ENCODE results near the gene GALC. TPM values are rescaled to one million over a fixed set of nuclear protein-coding genes. Genes with fewer than 3 reads are reported as not detected.

Gene GALC
- total RNA-seq, 2 experiments from 2014 or later, result 15.6 to 17.0 TPM

DNA sequence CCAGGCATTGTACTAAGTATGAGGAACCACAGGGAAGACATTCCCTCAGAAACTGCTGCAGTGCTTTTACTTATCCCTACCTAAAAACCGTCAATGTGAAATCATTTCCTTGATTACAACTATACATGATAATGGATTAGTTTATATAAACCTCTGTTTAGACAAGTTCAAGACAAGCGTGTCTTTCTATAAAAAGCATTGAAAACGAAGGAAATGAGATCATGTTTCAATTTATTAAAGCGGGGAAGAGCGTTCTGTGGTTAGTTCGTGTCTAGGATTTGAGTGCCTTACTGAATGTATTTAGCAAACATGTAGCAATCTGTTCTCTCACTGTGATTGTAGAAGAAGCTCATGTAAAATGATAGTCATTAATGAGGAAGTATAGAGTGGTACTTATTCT is 37.5 kb downstream of the GALC start:
- Mint-ChIP-seq H3K9me3 (ENCODE audit: insufficient read depth) (no peaks in the 10 kb centered on the region), H3K4me3 (no peak overlapping the region), H3K4me1 (ENCODE audit: low read depth) (peaks cover 62% of the 10 kb centered on the region), H3K27ac (no peak overlapping the region), H3K27me3 (ENCODE audit: low read depth) (no peaks in the 10 kb centered on the region), H3K36me3 (ENCODE audit: low read depth) (peaks cover 59% of the 10 kb centered on the region)
- POLR2A ChIA-PET, result no interaction called here
- ATAC-seq, result no peak
- CTCF ChIA-PET, result interaction anchor here (0.8 to 2.1 kb wide), 4 partner anchors 9 to 38 kb away, joined by 3 to 7 read pairs (median 6); partner anchors contain the start of gene GALC
- DNase-seq, result no peak

DNA sequence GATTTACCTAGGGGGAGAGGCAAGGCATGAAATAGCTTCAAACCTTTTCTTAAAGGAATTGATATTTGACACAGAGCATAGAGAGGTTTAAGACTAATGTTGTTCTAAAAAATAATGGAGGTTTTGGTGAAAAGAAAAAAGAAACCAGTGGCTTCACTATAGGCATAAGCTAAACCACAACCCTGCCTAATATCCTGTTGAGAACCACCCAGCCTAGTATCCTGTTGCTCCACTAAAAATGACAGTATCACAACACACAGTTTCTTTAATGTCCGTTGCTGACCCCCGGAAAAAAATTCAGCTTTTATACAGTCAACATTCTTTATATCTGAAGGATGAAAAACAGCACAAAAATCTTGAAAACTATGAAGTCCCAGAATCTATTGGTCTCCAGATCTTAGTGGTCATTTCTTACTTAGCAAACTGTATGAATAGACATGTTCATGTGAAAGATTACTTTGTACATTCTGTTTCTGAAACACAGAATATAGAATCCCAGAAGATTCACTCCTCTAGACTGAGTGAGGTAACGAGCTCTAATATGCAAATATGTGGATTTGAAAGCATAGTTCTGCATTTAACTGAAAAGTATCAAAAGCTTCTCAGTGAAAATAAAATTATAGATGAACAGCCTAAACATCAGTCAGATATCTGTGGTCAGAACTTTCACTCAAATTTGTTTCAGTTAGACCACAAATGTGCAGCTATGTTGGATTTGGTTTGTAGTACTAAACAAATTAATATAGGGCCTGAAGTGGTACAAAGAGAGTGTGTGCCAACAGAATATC is 40.5 kb downstream of the GALC start:
- H3K4me3 Mint-ChIP-seq, result peak overlapping the region; percentile 75
- H3K4me1 Mint-ChIP-seq (ENCODE audit: low read depth), result peaks cover 52% of the 10 kb centered on the region

DNA sequence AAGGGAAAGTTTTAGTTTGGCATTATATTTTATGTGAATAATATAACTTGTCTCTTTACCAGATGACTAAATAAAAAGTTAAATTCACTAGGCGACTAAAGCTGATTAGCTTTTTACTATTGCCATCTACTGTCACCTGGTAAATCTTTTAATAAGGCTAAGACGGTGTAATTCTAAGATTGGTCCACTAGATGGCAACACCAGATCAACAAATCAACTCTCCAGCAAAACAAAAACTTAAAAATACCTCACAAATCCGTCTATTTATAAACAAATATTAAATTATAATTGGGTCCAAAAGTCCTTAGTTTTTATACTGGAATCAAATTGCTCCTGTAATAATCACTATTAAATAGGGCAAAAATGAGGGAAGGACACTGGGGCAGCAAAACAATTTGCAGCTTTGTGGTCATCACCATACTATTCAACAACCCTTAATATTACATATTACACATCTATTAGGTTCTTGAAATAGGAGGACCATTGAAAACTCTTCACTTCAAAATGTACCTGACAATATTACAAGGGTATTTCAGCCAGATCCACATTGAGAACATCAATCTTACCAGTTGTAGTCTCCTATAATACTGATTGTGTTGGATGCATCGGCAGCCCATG is 47.9 kb downstream of the GALC start:
- Mint-ChIP-seq H3K36me3 (ENCODE audit: low read depth) (peaks cover 37% of the 10 kb centered on the region), H3K4me1 (ENCODE audit: low read depth) (peaks cover 9% of the 10 kb centered on the region), H3K4me3 (no peak overlapping the region), H3K9me3 (ENCODE audit: insufficient read depth) (no peaks in the 10 kb centered on the region), H3K27ac (no peak overlapping the region), H3K27me3 (ENCODE audit: low read depth) (no peaks in the 10 kb centered on the region)
- ChIA-PET CTCF (interaction anchor here (0.6 to 5.8 kb wide), 40 partner anchors 9 to 722 kb away, joined by 3 to 71 read pairs (median 5); partner anchors contain the start of gene GALC), POLR2A (interaction anchor here (1.2 to 1.5 kb wide), 4 partner anchors 46 to 224 kb away, joined by 3 to 6 read pairs (median 3); no protein-coding TSS in a partner anchor)
- ATAC-seq (no peak), DNase-seq (peak; percentile 26)

More for the DNA sequence above, 40.5 kb downstream of the GALC start:
- ChIA-PET POLR2A (interaction anchor here (0.7 to 2.6 kb wide), 6 partner anchors 39 to 839 kb away, joined by 3 to 25 read pairs (median 6); partner anchors contain the start of genes GALC and GPR65), CTCF (interaction anchor here (0.7 to 3.2 kb wide), 15 partner anchors 11 to 237 kb away, joined by 3 to 17 read pairs (median 6); partner anchors contain the start of gene GALC)
- Mint-ChIP-seq H3K27ac (peak overlapping the region; percentile 94), H3K27me3 (ENCODE audit: low read depth) (no peaks in the 10 kb centered on the region), H3K36me3 (ENCODE audit: low read depth) (peaks cover 48% of the 10 kb centered on the region), H3K9me3 (ENCODE audit: insufficient read depth) (no peaks in the 10 kb centered on the region)
- ATAC-seq, result peak; percentile 88
- peak; percentile 45 for DNase-seq

DNA sequence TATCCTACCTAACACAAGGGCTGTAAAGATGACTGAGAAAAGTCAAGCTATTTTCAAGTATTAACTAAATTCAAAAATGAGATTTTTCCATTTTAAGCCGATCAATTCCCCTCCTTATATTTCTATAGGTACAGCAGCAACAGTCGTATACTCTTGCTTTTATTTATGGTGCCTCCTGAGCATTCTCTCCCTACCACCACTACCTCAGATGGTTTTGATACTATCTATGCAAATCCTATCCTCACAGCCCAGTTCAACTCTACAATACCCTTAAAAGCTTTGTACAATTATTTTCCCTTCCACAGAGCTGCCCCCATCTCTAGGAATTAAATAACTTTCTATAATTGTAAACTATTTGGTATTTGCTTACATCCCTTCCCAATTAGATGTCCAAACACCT is 52.1 kb downstream of the GALC start:
- ATAC-seq, result no peak
- CTCF ChIA-PET, result interaction anchor here (2.3 kb wide), 1 partner anchor 228 kb away, joined by 7 read pairs; no protein-coding TSS in a partner anchor
- Mint-ChIP-seq H3K36me3 (ENCODE audit: low read depth) (peaks cover 21% of the 10 kb centered on the region), H3K9me3 (ENCODE audit: insufficient read depth) (no peaks in the 10 kb centered on the region), H3K4me1 (ENCODE audit: low read depth) (peaks cover 6% of the 10 kb centered on the region), H3K27ac (no peak overlapping the region), H3K4me3 (no peak overlapping the region), H3K27me3 (ENCODE audit: low read depth) (no peaks in the 10 kb centered on the region)
- no peak for DNase-seq
- POLR2A ChIA-PET, result no interaction called here

DNA sequence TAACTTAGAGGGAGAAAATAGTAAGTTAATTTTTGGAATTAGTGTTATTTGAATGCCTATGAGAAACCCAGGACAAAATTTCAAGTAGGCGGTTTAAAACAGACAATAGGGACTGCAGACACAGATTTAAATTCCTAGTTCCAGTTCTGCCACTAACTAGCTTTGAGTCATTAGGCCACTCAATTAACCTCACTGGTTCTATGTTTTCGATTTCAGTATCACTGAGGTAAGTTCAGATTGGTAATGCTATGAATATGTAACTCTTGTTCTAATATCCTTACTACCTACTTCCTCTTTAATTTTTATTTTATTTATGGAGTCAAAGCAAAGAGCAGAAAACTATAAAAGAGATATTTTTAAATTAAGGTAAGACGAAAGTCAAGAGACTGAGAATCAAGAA is 52.6 kb downstream of the GALC start:
- CTCF ChIA-PET, result interaction anchor here (2.3 kb wide), 1 partner anchor 228 kb away, joined by 7 read pairs; no protein-coding TSS in a partner anchor
- POLR2A ChIA-PET, result no interaction called here
- H3K9me3 Mint-ChIP-seq (ENCODE audit: insufficient read depth), result no peaks in the 10 kb centered on the region
- ATAC-seq, result no peak
- H3K4me1 Mint-ChIP-seq (ENCODE audit: low read depth), result peaks cover 6% of the 10 kb centered on the region
- no peak overlapping the region for H3K27ac Mint-ChIP-seq
- no peak for DNase-seq
- no peaks in the 10 kb centered on the region for H3K27me3 Mint-ChIP-seq (ENCODE audit: low read depth)
- peaks cover 21% of the 10 kb centered on the region for H3K36me3 Mint-ChIP-seq (ENCODE audit: low read depth)
- H3K4me3 Mint-ChIP-seq, result no peak overlapping the region

DNA sequence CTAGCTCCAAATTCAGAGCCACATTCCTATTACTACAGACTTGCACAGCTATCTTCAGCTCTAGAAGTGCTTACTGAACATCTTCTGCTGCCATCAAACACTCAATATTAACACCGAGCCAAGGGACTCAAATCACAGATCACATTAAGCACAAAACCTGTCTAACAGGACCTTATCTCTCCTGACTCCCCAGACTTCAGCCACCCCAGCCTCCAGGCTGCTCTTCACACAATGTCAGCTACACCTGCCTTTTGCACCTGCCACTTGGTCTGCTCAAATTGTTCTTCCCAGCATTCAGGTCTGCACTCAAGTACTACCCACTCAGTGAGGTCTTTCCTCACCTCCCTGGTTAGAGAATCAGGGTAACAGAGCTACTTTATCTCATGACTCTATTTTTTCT is 57.1 kb downstream of the GALC start:
- no peak overlapping the region for H3K27ac Mint-ChIP-seq

DNA sequence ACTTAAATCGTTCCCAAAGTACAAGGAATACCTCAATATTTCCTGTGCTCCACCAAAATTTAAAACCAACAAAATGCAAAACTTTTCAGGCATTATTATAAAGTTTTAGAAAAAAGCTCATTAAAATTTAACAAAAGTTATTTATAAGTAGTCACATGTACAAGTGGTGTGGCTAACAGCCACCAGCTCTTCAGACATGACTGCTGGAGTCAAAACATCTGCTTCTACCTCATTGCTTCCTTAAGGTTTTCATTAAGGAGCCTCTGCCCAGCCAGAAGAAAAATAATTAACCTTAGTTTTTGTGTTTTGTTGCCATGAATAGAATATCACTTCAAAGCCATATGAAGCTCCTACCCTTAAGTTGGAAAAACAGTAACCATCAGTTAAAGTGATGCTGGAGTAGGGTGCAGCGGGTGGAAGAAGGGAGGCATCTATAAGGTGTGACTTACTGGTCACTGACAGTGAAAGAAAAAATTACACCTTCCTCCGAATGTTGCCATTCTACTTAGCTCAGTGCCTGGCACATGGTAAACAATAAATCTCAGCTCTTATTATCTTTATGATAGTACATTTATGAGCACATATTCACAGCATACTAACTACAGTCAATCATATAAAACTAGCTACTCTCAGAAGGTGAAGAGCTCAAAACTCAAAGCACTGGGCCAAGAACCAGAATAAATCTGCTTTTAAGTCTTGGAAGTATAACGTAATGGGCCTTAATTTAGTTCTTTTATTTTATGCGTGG is 57.7 kb downstream of the GALC start:
- no peaks in the 10 kb centered on the region for H3K27me3 Mint-ChIP-seq (ENCODE audit: low read depth)
- no peak for DNase-seq
- peaks cover 24% of the 10 kb centered on the region for H3K36me3 Mint-ChIP-seq (ENCODE audit: low read depth)
- H3K27ac Mint-ChIP-seq, result no peak overlapping the region
- no peak for ATAC-seq
- POLR2A ChIA-PET, result no interaction called here
- H3K4me1 Mint-ChIP-seq (ENCODE audit: low read depth), result peaks cover 6% of the 10 kb centered on the region
- peaks cover 9% of the 10 kb centered on the region for H3K9me3 Mint-ChIP-seq (ENCODE audit: insufficient read depth)
- CTCF ChIA-PET, result interaction anchor here (1.1 to 2.0 kb wide), 7 partner anchors 9 to 254 kb away, joined by 3 to 19 read pairs (median 4); no protein-coding TSS in a partner anchor
- H3K4me3 Mint-ChIP-seq, result no peak overlapping the region

More for the DNA sequence above, 57.1 kb downstream of the GALC start:
- H3K27me3 Mint-ChIP-seq (ENCODE audit: low read depth), result no peaks in the 10 kb centered on the region
- ChIA-PET POLR2A (no interaction called here), CTCF (interaction anchor here (1.1 to 2.0 kb wide), 6 partner anchors 10 to 253 kb away, joined by 3 to 19 read pairs (median 5); no protein-coding TSS in a partner anchor)
- peaks cover 25% of the 10 kb centered on the region for H3K36me3 Mint-ChIP-seq (ENCODE audit: low read depth)
- no peak for DNase-seq
- ATAC-seq, result no peak
- no peak overlapping the region for H3K4me3 Mint-ChIP-seq
- H3K9me3 Mint-ChIP-seq (ENCODE audit: insufficient read depth), result peaks cover 7% of the 10 kb centered on the region
- peaks cover 6% of the 10 kb centered on the region for H3K4me1 Mint-ChIP-seq (ENCODE audit: low read depth)

DNA sequence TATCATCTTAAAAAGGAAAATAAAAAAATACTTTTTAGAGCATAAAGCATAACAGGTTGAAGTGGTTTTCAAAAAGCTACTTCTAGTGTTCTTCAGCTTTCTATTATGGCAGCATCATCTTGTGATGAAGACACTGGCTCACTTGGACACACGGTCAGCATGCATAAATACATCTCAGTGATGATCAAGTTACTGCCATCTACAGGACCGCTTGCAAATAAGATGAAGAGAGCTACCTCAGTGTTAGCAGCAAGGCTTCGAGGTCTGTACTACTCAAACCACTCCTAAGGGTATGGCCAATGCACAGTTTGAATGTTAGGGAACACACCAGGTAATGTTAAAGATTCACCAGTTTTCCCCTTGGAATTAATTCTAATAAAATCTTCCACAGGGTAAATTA is 58.8 kb downstream of the GALC start:
- H3K4me1 Mint-ChIP-seq (ENCODE audit: low read depth), result peaks cover 6% of the 10 kb centered on the region
- DNase-seq (no peak), ATAC-seq (no peak)
- peaks cover 19% of the 10 kb centered on the region for H3K36me3 Mint-ChIP-seq (ENCODE audit: low read depth)
- no peaks in the 10 kb centered on the region for H3K27me3 Mint-ChIP-seq (ENCODE audit: low read depth)
- H3K9me3 Mint-ChIP-seq (ENCODE audit: insufficient read depth), result peaks cover 9% of the 10 kb centered on the region
- ChIA-PET CTCF (interaction anchor here (1.9 to 2.0 kb wide), 2 partner anchors 234 to 255 kb away, joined by 6 to 13 read pairs; no protein-coding TSS in a partner anchor), POLR2A (no interaction called here)
- H3K27ac Mint-ChIP-seq, result no peak overlapping the region
- no peak overlapping the region for H3K4me3 Mint-ChIP-seq

DNA sequence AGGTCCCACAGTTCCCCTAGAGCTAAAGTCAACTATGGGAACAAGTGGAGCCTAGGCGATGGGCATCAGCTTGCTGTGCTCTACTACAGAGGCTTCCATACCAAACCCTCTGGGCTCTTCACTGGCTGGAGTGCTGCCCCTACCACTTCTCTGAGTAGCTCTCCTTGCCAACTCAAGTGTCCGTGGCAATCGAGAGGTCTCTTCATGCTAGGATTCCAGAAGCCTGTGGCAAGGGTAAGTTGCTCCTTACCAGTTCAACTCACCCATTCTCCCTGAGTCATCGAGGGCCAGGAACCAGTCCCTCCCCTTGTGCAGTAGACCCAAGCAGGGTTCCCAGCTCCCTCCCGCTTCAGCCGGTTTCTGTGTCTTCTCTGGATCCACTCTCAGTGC is 76.1 kb downstream of the GALC start:
- CTCF ChIA-PET, result no interaction called here

DNA sequence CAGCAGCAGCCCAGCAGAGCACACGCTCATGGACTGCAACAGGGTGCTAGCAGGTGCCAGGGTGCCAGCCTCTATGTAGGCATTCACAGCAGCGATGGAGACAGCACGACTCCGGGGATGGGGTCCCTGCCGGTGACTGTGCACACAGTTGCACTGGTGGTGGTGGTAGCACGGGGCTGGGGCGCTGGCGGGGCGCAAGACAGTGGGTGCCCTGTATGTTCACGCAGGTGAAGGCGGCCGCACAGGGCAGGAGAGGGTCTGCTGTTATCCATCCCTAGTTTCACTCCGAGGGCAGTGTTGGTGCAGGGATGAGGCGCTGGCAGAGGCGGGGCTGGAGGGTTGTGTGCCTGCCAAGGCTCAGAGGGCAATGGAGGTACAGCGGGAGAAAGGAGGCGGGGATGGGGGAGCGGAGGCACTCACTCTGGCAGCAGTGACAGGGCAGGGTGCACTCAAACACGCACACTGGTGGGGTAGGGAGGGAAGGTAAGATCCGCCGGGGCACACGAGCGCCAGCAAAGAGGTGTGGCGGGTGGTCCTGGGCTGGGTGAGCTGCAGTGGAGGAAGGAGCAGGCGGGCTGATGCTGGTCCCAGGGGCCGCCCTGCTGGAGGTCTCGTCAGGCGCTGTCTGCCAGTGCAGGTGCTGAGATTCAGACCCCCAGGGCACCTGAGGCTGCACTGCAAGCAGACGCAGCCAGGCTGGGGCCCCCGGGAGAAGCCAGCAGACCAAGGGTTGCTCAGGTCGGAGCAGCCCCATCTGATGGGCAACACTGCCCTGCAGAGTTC is 76.7 kb downstream of the GALC start:
- Mint-ChIP-seq H3K27ac (no peak overlapping the region), H3K27me3 (ENCODE audit: low read depth) (peaks cover 18% of the 10 kb centered on the region), H3K9me3 (ENCODE audit: insufficient read depth) (no peaks in the 10 kb centered on the region), H3K4me1 (ENCODE audit: low read depth) (no peaks in the 10 kb centered on the region), H3K36me3 (ENCODE audit: low read depth) (no peaks in the 10 kb centered on the region), H3K4me3 (no peak overlapping the region)
- CTCF ChIA-PET, result no interaction called here
- no peak for DNase-seq
- POLR2A ChIA-PET, result no interaction called here
- ATAC-seq, result no peak

More for the DNA sequence above, 76.1 kb downstream of the GALC start:
- ATAC-seq (no peak), DNase-seq (no peak)
- no peaks in the 10 kb centered on the region for H3K4me1 Mint-ChIP-seq (ENCODE audit: low read depth)
- no peaks in the 10 kb centered on the region for H3K36me3 Mint-ChIP-seq (ENCODE audit: low read depth)
- peaks cover 13% of the 10 kb centered on the region for H3K27me3 Mint-ChIP-seq (ENCODE audit: low read depth)
- POLR2A ChIA-PET, result no interaction called here
- H3K4me3 Mint-ChIP-seq, result no peak overlapping the region
- no peak overlapping the region for H3K27ac Mint-ChIP-seq
- no peaks in the 10 kb centered on the region for H3K9me3 Mint-ChIP-seq (ENCODE audit: insufficient read depth)

DNA sequence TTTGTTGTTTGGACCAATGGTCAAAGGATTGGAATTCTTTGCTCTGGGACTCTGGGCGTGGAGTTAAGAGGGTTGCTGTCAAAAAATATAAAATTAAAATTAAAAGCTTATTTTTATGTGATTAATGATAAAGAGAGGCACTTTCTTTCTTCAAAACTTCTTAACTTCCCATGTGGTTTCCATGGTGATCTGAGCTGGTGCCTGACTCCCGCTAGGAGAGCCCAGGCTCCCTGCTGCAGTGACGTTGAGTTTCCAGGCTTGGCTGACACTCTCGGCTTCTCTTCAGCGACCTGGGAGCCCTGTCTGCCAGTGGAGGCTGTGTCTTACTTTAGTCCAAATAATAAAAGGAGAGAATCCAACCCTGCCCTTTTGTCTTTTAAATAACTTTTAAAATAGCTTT is 84.4 kb downstream of the GALC start:
- no peaks in the 10 kb centered on the region for H3K9me3 Mint-ChIP-seq (ENCODE audit: insufficient read depth)
- no peak overlapping the region for H3K27ac Mint-ChIP-seq
- peaks cover 22% of the 10 kb centered on the region for H3K27me3 Mint-ChIP-seq (ENCODE audit: low read depth)
- ChIA-PET POLR2A (no interaction called here), CTCF (no interaction called here)
- DNase-seq, result no peak
- H3K4me1 Mint-ChIP-seq (ENCODE audit: low read depth), result no peaks in the 10 kb centered on the region
- no peak overlapping the region for H3K4me3 Mint-ChIP-seq
- H3K36me3 Mint-ChIP-seq (ENCODE audit: low read depth), result no peaks in the 10 kb centered on the region
- no peak for ATAC-seq

Data from activated CD8-positive, alpha-beta T cell treated with anti-CD3 and anti-CD28 coated beads, Interleukin-2, amount 10 ng/mL, durations not matched to agents 7 days and 5 days (primary cell).